ENCODE measurements around the gene VCP. TPM values are rescaled to one million over a fixed set of nuclear protein-coding genes. Genes with fewer than 3 reads are reported as not detected.

VCP gene
- total RNA-seq, 1 donor from 2014 or later: 374 TPM

- DNase-seq (ENCODE audit: low read depth, low spot score): no peak
- H3K36me3 Mint-ChIP-seq (ENCODE audit: low read depth): peaks cover 76% of the 10 kb centered on the region
- no peaks in the 10 kb centered on the region for H3K4me1 Mint-ChIP-seq
- H3K27ac Mint-ChIP-seq (ENCODE audit: unreplicated experiment): no peak overlapping the region
- TF ChIP-seq CTCF (conservative IDR thresholded peaks at IDR 0.05): no peak
- no peaks in the 10 kb centered on the region for H3K9me3 Mint-ChIP-seq
- H3K27me3 Mint-ChIP-seq (ENCODE audit: low read depth): no peaks in the 10 kb centered on the region
- no peak overlapping the region for H3K4me3 Mint-ChIP-seq
Observed at GRCh38 chr9:35057271-35057620, 15.2 kb downstream of the VCP start.

DNA sequence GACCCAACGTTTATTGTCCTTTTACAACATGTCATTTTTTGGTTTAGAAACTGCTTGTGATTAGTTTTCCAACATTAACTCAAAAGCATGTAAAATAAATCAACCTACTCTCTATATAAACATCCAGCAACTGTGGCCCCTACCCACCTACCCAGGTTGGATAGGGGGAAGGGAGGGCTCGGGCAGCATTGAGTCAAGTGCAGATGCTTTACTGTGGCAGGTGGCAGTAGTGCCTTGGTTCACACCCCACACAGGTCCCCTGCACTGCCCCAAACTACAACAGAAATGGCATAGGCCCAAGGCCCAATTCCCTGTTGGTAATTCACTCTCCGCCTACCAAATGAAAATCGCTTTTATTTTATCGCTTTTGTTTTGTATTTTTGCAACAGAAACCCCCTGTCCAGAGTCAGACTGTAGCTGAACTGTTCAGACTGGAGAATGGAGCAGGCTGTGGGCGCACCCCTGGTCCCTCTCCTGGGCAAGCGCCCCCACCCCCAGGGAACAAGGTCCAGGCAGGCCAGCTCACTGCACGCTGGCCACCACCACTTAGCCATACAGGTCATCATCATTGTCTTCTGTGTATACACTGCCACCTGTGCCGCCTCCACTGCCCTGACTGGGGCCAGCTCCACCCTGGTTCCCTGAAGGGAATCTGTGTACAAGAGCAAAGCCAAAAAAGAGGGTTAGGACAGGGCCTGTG lies 15.7 kb downstream of the VCP start:
- Mint-ChIP-seq H3K36me3 (ENCODE audit: low read depth) (peaks cover 75% of the 10 kb centered on the region), H3K4me3 (no peak overlapping the region)

DNA sequence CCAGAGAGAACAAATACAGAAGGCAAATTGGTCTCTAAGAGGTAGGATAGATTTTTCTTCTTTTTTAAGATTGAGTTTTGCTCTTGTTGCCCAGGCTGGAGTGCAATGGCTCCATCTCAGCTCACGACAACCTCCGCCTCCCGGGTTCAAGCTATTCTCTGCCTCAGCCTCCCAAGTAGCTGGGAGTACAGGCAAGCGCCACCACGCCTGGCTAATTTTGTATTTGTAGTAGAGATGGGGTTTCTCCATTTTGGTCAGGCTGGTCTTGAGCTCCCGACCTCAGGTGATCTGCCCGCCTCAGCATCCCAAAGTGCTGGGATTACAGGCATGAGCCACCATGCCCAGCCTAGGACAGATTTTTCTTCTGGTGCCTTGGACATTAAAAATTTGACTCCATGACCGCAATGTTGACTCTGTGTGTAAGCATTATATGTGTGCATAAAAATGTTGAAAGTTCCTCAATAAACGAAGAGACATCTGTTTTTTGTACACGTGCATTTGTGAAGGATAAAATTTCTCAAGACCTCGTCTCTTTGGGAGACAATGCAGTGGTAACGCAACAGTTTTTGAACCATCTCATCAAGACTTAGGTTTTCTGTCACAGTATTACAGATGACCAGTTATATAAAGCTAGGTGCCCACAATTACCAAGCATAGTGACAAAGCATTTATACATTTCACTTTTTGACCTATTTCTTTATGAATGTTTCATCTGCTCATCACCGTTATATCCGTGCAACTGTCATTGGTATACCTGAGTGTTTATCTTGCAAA lies 17.4 kb downstream of the VCP start:
- Mint-ChIP-seq H3K4me1 (no peaks in the 10 kb centered on the region), H3K36me3 (ENCODE audit: low read depth) (peaks cover 68% of the 10 kb centered on the region), H3K4me3 (no peak overlapping the region), H3K9me3 (no peaks in the 10 kb centered on the region), H3K27ac (ENCODE audit: unreplicated experiment) (no peak overlapping the region), H3K27me3 (ENCODE audit: low read depth) (no peaks in the 10 kb centered on the region)
- no peak for DNase-seq (ENCODE audit: low read depth, low spot score)
- TF ChIP-seq CTCF (conservative IDR thresholded peaks at IDR 0.05): no peak

More for the DNA sequence above, 15.7 kb downstream of the VCP start:
- TF ChIP-seq CTCF (conservative IDR thresholded peaks at IDR 0.05): no peak
- H3K4me1 Mint-ChIP-seq: no peaks in the 10 kb centered on the region
- no peak overlapping the region for H3K27ac Mint-ChIP-seq (ENCODE audit: unreplicated experiment)
- no peak for DNase-seq (ENCODE audit: low read depth, low spot score)
- no peaks in the 10 kb centered on the region for H3K27me3 Mint-ChIP-seq (ENCODE audit: low read depth)
- no peaks in the 10 kb centered on the region for H3K9me3 Mint-ChIP-seq

- H3K4me3 Mint-ChIP-seq: no peak overlapping the region
- TF ChIP-seq CTCF (conservative IDR thresholded peaks at IDR 0.05): no peak
- H3K27me3 Mint-ChIP-seq (ENCODE audit: low read depth): no peaks in the 10 kb centered on the region
- no peak overlapping the region for H3K27ac Mint-ChIP-seq (ENCODE audit: unreplicated experiment)
- DNase-seq (ENCODE audit: low read depth, low spot score): no peak
- H3K4me1 Mint-ChIP-seq: no peaks in the 10 kb centered on the region
- H3K36me3 Mint-ChIP-seq (ENCODE audit: low read depth): peaks cover 61% of the 10 kb centered on the region
- H3K9me3 Mint-ChIP-seq: no peaks in the 10 kb centered on the region
Observed at GRCh38 chr9:35054185-35054835, 18.1 kb downstream of the VCP start.

DNA sequence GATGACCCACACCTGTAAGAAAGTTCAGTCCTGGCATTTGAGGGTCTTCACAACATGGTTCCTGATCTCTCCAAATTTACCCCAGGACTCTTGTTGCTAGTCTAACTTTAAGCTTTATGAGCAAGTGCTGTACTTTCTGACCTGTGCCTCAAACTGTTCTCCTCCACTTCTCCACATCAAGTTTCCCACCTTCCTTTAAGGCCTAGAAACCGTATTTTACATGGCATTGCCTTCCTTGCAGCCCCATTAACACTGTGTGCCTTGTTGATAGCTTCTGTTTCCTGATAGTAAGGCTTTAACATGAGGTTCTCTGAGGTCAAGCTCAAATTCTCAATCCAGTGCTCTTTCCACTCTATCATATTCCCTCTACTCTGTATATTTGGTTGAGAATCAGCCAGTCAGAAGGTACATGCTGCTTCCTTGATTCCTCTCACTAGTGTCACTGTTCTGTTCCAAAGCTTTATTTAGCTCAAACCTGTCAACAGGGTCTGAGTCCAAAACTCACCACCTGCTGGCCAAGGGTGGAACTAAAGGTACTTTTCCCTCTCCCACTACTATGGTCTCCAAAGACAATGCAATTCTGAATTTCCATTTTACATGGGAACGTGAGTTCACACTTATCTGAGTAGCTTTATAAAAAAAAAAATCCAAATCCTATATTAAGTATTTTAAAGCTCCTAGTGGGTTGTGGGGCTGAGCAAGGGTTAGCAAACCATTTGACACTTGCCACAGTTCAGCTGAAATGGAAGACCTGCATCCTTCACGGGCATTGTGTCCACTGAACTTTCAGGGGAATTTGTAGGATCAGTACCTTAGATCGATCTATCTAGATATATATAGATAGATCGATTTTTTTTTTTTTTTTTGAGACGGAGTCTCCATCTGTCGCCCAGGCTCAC lies 21.1 kb downstream of the VCP start:
- Mint-ChIP-seq H3K36me3 (ENCODE audit: low read depth) (peaks cover 47% of the 10 kb centered on the region), H3K4me1 (no peaks in the 10 kb centered on the region), H3K9me3 (no peaks in the 10 kb centered on the region), H3K27me3 (ENCODE audit: low read depth) (no peaks in the 10 kb centered on the region), H3K4me3 (no peak overlapping the region), H3K27ac (ENCODE audit: unreplicated experiment) (no peak overlapping the region)
- DNase-seq (ENCODE audit: low read depth, low spot score): peak; percentile 59
- peak; percentile 73 for TF ChIP-seq CTCF (conservative IDR thresholded peaks at IDR 0.05)
